ENCODE data around the gene MEX3D. TPM values are rescaled to one million over a fixed set of nuclear protein-coding genes. Genes with fewer than 3 reads are reported as not detected.

Gene MEX3D
- total and polyA plus RNA-seq, 2 of the 4 experiments (the other 2 are of a cell fraction) = 9.1 to 9.6 TPM

DNA sequence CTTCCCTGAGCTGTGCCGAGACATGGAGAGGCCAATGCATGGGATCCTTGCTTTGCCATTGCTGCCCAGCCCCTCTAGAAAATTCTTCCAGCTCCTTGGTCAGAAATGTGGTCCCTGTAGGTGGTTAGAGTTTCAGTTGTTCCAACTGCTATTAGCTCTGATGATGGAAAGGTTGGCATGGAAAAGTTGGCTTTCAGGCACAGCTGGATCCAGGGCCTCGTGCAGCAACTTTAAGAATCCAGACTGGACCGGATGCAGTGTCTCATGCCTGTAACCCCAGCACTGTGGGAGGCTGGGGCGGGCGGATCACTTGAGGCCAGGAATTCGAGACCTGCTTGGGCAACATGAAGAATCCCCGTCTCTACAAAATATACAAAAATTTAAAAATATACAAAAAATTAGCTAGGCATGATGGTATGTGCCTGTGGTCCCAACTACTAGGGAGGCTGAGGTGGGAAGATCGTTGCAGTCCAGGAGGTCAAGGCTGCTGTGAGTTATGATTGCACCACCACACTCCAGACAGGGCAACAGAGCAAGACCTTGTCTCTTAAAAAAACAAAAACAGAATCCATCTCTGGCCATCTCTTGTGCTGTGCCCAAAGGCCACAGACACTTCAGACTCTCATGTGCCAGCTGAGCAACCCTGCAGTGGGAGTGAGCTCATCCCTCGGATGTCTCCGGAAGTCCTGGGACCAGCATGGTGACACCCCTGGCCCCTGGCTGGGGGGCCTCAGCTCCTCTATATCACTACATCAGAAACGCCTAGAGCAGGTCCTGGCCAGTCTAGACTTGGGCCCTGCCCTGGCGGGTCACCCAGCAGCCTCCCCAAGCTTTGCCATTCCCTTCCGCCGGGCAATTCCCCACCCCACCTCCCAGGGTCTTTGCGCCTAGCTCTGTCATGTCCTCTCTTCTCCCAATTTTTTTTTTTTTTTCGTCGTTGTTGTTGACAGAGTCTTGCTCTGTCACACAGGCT is 16.8 kb downstream of the MEX3D start:
- intact Hi-C loops (cut with micrococcal nuclease) = no loop called here
- Histone ChIP-seq H3K14ac (replicated peaks; ENCODE audit: low read depth, low read length) (no peak overlapping the region), H3K4me3 (ENCODE audit: insufficient read depth, low read depth, low read length) (no peak overlapping the region), H4K20me1 (ENCODE audit: insufficient read depth, low read length) (peaks cover 1% of the 10 kb centered on the region; the same call in 1 of the 2 replicates), H3K9me3 (ENCODE audit: control insufficient read depth, insufficient read depth, low read length) (no peaks in the 10 kb centered on the region), H3K27me3 (ENCODE audit: control insufficient read depth, insufficient read depth, low read length) (no peaks in the 10 kb centered on the region), H3K4me2 (ENCODE audit: low read depth, low read length) (no peak overlapping the region), H3K18ac (ENCODE audit: low read depth, low read length) (no peak overlapping the region), H3K4me1 (ENCODE audit: control insufficient read depth, insufficient read depth, low read length) (no peaks in the 10 kb centered on the region), H2BK5ac (ENCODE audit: low read depth, low read length, poor library complexity, severe bottlenecking) (no peak overlapping the region), H2BK15ac (ENCODE audit: low read depth, low read length) (no peak overlapping the region), H3K36me3 (ENCODE audit: control insufficient read depth, insufficient read depth, low read length) (peaks cover 15% of the 10 kb centered on the region), H3K9ac (ENCODE audit: low read depth, low read length) (no peak overlapping the region), H3K79me1 (ENCODE audit: low read depth in 1 of 2, low read length in 2 of 2) (peaks cover 4 to 6% of the 10 kb centered on the region in 2 experiments; a peak in 2 of 4 replicates), H2BK120ac (ENCODE audit: low read depth, low read length) (no peak overlapping the region), H2AK5ac (ENCODE audit: low read depth, low read length) (no peak overlapping the region), H2BK20ac (ENCODE audit: low read depth, low read length) (no peak overlapping the region), H3K23ac (ENCODE audit: low read depth, low read length) (no peak overlapping the region), H3K4ac (ENCODE audit: low read depth, low read length) (no peak overlapping the region), H3K27ac (ENCODE audit: insufficient read depth, low read length) (no peak overlapping the region), H4K8ac (ENCODE audit: low read depth in 2 of 2, low read length in 2 of 2) (no peak overlapping the region), H3K56ac (ENCODE audit: extremely low read depth, insufficient read depth, low read length) (no peak overlapping the region), H2AK9ac (replicated peaks; ENCODE audit: low read depth, low read length, poor library complexity) (no peak overlapping the region), H4K91ac (ENCODE audit: insufficient read depth, low read depth, low read length) (no peak overlapping the region), H2AFZ (replicated peaks; ENCODE audit: low read length, poor library complexity) (no peak overlapping the region), H3K9me1 (ENCODE audit: insufficient read depth, low read length) (peaks cover 3% of the 10 kb centered on the region; the same call in 1 of the 2 replicates), H4K5ac (ENCODE audit: low read depth, low read length) (no peak overlapping the region)
- no peak; the same call in 1 of the 2 replicates for ATAC-seq (ENCODE audit: low read depth)
- TF ChIP-seq, protein P1, sequence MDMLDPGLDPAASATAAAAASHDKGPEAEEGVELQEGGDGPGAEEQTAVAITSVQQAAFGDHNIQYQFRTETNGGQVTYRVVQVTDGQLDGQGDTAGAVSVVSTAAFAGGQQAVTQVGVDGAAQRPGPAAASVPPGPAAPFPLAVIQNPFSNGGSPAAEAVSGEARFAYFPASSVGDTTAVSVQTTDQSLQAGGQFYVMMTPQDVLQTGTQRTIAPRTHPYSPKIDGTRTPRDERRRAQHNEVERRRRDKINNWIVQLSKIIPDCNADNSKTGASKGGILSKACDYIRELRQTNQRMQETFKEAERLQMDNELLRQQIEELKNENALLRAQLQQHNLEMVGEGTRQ (IDR thresholded peaks at IDR 0.05; ENCODE audit: low read depth, low read length) = no peak
- TF ChIP-seq RFX5 (IDR thresholded peaks at IDR 0.05; ENCODE audit: low read depth, low read length) (no peak), RAD21 (IDR thresholded peaks at IDR 0.05; ENCODE audit: low read length) (no peak), MXI1 (IDR thresholded peaks at IDR 0.05; ENCODE audit: borderline replicate concordance, low read depth, low read length) (no peak), MAZ (IDR thresholded peaks at IDR 0.05; ENCODE audit: borderline replicate concordance, low read depth, low read length) (no peak), CEBPB (IDR thresholded peaks at IDR 0.05; ENCODE audit: low read depth, low read length) (no peak), POLR2A (IDR thresholded peaks at IDR 0.05; ENCODE audit: low read depth, low read length) (no peak), NFE2L2 (IDR thresholded peaks at IDR 0.05; ENCODE audit: low read depth, low read length) (no peak), CHD1 (IDR thresholded peaks at IDR 0.05; ENCODE audit: low read depth, low read length) (no peak), MAFK (IDR thresholded peaks at IDR 0.05; ENCODE audit: low read depth, low read length) (no peak), SMC3 (IDR thresholded peaks at IDR 0.05; ENCODE audit: low read depth, low read length) (no peak)
- TF ChIP-seq, protein P2, sequence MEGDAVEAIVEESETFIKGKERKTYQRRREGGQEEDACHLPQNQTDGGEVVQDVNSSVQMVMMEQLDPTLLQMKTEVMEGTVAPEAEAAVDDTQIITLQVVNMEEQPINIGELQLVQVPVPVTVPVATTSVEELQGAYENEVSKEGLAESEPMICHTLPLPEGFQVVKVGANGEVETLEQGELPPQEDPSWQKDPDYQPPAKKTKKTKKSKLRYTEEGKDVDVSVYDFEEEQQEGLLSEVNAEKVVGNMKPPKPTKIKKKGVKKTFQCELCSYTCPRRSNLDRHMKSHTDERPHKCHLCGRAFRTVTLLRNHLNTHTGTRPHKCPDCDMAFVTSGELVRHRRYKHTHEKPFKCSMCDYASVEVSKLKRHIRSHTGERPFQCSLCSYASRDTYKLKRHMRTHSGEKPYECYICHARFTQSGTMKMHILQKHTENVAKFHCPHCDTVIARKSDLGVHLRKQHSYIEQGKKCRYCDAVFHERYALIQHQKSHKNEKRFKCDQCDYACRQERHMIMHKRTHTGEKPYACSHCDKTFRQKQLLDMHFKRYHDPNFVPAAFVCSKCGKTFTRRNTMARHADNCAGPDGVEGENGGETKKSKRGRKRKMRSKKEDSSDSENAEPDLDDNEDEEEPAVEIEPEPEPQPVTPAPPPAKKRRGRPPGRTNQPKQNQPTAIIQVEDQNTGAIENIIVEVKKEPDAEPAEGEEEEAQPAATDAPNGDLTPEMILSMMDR (conservative IDR thresholded peaks at IDR 0.05; ENCODE audit: low read depth, low read length) = no peak
- TF ChIP-seq, protein P3, sequence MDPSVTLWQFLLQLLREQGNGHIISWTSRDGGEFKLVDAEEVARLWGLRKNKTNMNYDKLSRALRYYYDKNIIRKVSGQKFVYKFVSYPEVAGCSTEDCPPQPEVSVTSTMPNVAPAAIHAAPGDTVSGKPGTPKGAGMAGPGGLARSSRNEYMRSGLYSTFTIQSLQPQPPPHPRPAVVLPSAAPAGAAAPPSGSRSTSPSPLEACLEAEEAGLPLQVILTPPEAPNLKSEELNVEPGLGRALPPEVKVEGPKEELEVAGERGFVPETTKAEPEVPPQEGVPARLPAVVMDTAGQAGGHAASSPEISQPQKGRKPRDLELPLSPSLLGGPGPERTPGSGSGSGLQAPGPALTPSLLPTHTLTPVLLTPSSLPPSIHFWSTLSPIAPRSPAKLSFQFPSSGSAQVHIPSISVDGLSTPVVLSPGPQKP (IDR thresholded peaks at IDR 0.05; ENCODE audit: borderline replicate concordance, low read depth, low read length) = no peak
- in situ Hi-C loops (cut with MboI; ENCODE audit: low sequenced_read_pairs) = no loop called here
- ChIA-PET POLR2A (ENCODE audit: unreplicated experiment) (no interaction called here), CTCF (no interaction called here)
- 85% methylated on average over 6 of the region's 17 CpGs; no CpG with 5 or more reads in 1 of the 2 experiments for WGBS, 2 experiments (ENCODE audit: extremely low coverage in 2 of 2, insufficient read length in 1 of 2)
- BruUV-seq (replicated peaks) = no TSS peak
- DNase-seq = no peak
- dilution Hi-C loops (cut with HindIII; ENCODE audit: low sequenced_read_pairs, unreplicated experiment) = no loop called here

Data from IMR-90 (cell line).